GM18505 (cell line): ENCODE results near the gene MGST2.
"Not testable (repeated sequence)": the region's sequence is repeated elsewhere in the genome, so short reads cannot be mapped to it uniquely, and the experiment has no call there.

Experiments
- ATAC-seq: cut with Tn5 transposase; IDR thresholded peaks from one replicate; pipeline ENCODE4 v1.9.1; 2021; ENCODE audit not compliant: unreplicated experiment
- POLR2A ChIP-seq: IDR thresholded peaks from 4 replicates; pipeline ENCODE4 v1.6.1; 2011; ENCODE audit warnings: borderline replicate concordance; ENCODE audit not compliant: insufficient read depth, insufficient read length; ENCODE audit errors: extremely low read depth

Gene MGST2

GRCh38 chr4:139689093-139689722 lies 23.6 kb downstream of the MGST2 start:
- no peak for TF ChIP-seq POLR2A
- no peak for ATAC-seq

- TF ChIP-seq POLR2A: no peak
- ATAC-seq: no peak
Measured at GRCh38 chr4:139690419-139690818, 24.8 kb downstream of the MGST2 start.

- no peak for ATAC-seq
- no peak for TF ChIP-seq POLR2A
Measured at GRCh38 chr4:139692309-139693012, 26.8 kb downstream of the MGST2 start.

- ATAC-seq: no peak
- TF ChIP-seq POLR2A: no peak
Measured at GRCh38 chr4:139694522-139695107, 29.0 kb downstream of the MGST2 start.

- ATAC-seq: no peak
- TF ChIP-seq POLR2A: no peak
Measured at GRCh38 chr4:139696491-139696890, 30.9 kb downstream of the MGST2 start.

- not testable (repeated sequence) for ATAC-seq
Measured at GRCh38 chr4:139698167-139698925, 32.7 kb downstream of the MGST2 start.

GRCh38 chr4:139700568-139700967 lies 34.9 kb downstream of the MGST2 start:
- TF ChIP-seq POLR2A: no peak
- no peak for ATAC-seq

- TF ChIP-seq POLR2A: no peak
- no peak for ATAC-seq
Measured at GRCh38 chr4:139704915-139705485, 39.4 kb downstream of the MGST2 start.

- ATAC-seq: no peak
- TF ChIP-seq POLR2A: no peak
Measured at GRCh38 chr4:139709660-139710059, 44.0 kb downstream of the MGST2 start.

- TF ChIP-seq POLR2A: no peak
Measured at GRCh38 chr4:139710073-139710472, 44.5 kb downstream of the MGST2 start.

GRCh38 chr4:139711461-139711860 lies 45.8 kb downstream of the MGST2 start:
- ATAC-seq: no peak
- TF ChIP-seq POLR2A: no peak

More at GRCh38 chr4:139710073-139710472, 44.5 kb downstream of the MGST2 start:
- ATAC-seq: no peak

GRCh38 chr4:139712882-139713281 lies 47.3 kb downstream of the MGST2 start:
- no peak for ATAC-seq
- TF ChIP-seq POLR2A: no peak

GRCh38 chr4:139715746-139716391 lies 50.2 kb downstream of the MGST2 start:
- no peak for ATAC-seq
- TF ChIP-seq POLR2A: no peak
